HG02763 (cell line): ENCODE results near the gene TPD52L2.

ENCODE experiments used
- ATAC-seq: cut with Tn5 transposase; IDR thresholded peaks from one replicate; pipeline ENCODE4 v1.9.1; 2021; ENCODE audit warnings: mild to moderate bottlenecking, moderate library complexity; ENCODE audit not compliant: unreplicated experiment

Gene TPD52L2

DNA sequence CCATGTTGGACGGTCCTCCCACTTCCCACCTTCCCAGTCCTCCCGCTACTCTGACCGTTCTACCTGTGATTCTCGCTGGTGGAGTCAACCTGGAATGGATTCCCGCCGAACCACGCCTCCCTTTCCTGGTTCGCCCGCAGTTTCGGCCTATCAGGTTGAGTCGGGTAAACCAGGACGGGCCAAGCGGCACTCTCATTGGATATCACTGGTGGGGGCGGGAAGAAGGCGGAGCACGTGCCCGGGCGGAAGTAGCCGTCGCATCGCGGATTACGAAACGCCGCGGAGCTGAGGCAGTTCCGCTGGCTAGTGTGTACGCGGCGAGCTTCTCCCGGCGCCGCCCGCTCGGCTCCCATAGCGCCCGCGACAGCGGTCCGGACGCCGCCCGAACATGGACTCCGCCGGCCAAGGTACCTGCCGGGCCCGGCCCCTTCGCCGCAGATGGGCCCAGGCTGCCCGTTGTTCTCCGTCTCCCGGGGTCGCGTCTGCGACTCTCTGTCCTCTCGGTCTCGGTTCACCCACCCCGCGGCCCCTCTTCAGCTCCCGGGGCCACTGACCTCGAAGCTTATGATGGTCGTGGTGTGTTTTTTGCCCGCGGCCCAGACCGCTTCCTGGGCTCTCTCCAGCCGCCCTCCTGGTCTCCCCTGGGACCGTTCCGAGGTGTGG lies at the start of gene TPD52L2:
TSS of gene TPD52L2 (plus strand) at position 293 of the 663 bp plus-strand sequence. CDS start at position 389, 96 bp downstream.
- ATAC-seq: peak; percentile 73

- ATAC-seq: no peak
These were observed 49.3 kb upstream of the TPD52L2 start for GRCh38 chr20:63815615-63816253.

DNA sequence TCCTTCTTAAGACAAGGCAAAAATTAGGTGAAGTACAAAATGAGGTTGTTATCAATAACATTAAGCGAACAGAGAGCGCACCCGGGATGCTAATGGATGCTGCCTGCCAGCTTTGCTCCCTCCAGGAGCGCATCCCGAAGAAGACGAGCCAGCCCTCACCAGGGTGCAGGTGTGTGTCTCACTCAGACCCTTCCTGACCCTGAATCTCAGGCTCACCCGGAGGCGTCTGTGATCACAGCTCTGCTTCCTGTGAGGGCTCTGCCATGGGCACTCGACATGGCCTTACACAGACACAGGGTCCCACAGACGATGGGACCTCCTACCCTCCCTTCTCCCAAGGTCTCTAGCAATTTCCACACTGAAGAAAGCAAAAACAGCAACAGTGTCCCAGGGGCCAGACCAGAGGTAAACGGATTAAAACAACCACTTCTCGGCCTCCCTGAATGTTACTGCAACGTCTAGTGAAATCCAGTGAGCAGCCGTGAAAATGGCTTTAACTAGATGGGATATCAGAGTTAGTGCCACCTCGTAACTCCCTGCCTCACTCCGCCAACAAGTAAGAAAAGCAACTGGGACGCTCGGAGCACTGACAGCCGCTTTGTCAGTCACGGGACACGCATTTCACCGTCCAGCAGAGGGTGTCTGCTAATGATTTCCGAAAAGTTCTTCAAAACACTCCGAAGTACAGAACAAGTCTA lies 45.7 kb upstream of the TPD52L2 start:
- no peak for ATAC-seq

- ATAC-seq: no peak
These were observed 43.3 kb upstream of the TPD52L2 start for GRCh38 chr20:63821811-63822210.

DNA sequence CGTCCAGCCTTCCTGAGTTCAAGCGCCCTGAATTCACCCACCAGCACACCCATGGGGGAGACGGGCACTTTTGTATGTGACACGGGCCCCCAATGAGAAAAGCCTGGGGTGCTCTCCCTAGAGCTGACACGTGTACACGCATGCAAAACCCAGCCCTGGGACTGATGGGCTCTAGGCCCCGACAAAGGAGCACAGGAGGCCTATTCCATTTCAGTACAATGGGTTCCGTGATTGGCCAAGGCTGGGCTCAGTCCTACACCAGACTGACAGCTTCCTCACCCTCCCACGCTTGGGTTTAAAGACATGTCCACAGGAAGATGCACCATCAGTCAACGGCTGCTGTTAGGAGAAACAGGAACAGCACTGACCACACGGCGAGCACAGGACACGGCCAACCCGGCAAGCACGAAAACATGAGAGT lies 42.8 kb upstream of the TPD52L2 start:
- no peak for ATAC-seq

DNA sequence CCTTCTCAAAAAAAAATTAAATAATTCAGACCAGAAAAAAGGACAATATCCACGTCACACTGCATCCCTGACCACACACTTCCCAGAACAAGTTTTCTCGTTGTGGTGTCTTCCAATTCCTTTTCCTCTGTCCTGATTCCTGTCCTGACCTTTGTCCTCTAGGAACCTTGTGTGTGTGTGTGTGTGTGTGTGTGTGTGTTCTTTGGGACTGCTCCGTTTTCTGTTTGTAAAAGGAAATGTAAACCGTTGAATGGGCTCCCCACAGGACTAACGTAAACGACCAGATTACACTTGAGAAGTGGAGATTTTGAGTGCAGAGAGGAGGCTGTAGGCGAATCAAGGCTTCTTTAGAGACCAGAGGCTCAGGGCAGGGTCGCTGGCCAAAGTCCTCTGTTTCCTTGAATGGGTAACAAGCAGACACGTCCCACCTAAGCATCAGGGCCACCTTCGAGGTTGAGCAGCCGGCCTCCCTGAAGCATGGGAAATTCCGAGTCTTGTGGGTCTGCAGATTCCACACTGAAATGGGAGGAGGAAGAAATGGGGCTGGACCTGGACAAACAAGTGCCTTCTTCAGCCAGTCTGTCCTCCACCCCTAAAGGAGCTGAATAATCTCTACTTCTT lies 41.3 kb upstream of the TPD52L2 start:
- ATAC-seq: no peak

DNA sequence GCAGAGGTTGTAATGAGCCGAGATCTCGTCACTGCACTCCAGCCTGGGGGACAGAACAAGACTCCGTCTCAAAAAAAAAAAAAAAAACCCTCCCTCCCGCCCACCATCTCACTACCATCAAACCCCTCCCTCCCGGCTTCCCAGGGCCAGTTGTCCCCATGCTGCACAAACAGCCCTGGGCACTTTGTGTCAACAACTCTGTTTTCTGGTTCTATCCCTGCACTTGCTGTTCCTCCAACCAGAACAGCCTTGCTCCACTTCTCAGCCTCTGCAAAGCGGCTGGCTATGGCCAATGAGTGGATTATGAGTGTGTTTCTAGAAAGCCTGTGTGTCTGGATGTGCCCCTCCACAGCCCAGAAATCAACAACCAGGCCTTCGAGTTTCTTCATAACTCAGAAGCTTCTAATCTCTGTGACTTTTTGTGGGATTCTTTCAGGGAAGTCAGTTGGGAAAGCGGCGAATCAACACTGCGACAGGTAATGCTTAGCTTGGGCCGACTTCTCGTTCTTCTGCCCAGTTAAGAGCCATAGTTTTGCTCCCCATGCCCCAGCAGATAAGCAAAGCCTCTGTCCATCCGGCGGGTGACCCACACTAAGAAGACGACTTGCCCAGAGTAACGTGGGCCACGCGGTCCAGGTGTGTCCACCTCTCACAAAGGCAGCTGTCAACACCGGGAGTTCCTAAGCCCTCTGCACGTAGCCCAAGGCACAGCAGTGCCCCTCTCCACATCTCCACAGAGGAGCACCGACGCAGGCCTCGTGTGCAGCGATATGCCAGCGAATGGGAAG lies 39.5 kb upstream of the TPD52L2 start:
- no peak for ATAC-seq

- ATAC-seq: no peak
These were observed 38.3 kb upstream of the TPD52L2 start for GRCh38 chr20:63826753-63827152.

DNA sequence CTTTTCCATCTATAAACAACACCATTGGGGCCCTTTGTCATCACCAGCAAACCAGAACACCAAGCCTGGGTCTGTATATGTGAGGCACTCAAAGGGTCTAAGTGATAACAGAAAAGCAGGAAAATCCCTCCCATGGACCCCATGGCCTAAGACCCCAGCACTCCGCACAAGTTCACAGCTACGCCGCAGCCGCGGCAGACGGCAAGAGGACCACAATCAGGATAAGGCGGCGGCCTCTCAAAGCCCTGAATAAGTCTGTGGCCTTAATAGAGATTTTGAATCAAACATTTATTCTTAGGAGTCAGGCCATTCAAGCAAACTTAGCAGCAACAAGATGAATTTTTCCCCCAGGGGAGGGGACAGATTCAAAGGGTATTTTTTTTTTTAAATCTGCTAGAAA lies 36.9 kb upstream of the TPD52L2 start:
- no peak for ATAC-seq

GRCh38 chr20:63828545-63828944 lies 36.5 kb upstream of the TPD52L2 start:
- ATAC-seq: no peak

GRCh38 chr20:63828951-63829350 lies 36.1 kb upstream of the TPD52L2 start:
- no peak for ATAC-seq

DNA sequence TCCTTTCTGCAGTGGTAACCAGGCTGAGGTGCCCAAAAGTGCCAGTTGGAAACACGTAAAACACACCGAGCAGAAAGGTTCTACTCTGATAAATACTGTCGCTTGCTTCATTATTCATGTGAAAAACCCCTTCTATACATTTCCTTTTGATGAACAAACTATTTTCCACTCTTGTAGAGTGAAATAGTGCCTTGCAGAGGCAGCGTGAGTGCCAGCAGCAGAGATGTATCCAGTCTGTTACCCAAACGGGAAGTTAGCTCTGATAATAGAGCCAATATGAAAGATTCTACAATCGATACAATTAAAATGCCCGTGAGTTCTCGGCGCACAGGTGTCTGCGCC lies 35.5 kb upstream of the TPD52L2 start:
- no peak for ATAC-seq

GRCh38 chr20:63829945-63830835 lies 34.9 kb upstream of the TPD52L2 start:
- ATAC-seq: peak; percentile 3

- peak; percentile 56 for ATAC-seq
These were observed 34.1 kb upstream of the TPD52L2 start, which contains the start of gene ZBTB46 for GRCh38 chr20:63830841-63831588. ZBTB46 (minus strand) TSS chr20:63831264; CDS start chr20:63790757, 40,507 bp downstream.

DNA sequence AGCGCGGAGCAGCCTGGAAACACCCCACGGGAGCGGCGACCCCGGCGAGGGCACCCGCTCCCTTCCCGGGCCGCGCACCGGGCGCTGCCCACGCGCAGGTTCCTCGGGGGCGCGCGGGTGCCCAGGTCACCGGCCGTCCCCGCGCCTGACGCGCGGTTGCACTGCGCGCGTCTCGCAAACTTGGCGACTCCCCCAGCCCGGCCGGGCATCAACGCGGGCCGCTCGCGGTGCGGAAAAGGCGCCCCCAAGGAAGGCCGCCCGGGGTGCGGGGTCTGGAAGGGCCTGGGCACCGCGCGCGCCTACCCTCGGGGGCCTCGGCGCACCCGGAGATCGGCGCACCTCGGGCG lies 33.5 kb upstream of the TPD52L2 start:
- peak; percentile 16 for ATAC-seq

- ATAC-seq: peak; percentile 4
These were observed 32.9 kb upstream of the TPD52L2 start for GRCh38 chr20:63831993-63832686.

DNA sequence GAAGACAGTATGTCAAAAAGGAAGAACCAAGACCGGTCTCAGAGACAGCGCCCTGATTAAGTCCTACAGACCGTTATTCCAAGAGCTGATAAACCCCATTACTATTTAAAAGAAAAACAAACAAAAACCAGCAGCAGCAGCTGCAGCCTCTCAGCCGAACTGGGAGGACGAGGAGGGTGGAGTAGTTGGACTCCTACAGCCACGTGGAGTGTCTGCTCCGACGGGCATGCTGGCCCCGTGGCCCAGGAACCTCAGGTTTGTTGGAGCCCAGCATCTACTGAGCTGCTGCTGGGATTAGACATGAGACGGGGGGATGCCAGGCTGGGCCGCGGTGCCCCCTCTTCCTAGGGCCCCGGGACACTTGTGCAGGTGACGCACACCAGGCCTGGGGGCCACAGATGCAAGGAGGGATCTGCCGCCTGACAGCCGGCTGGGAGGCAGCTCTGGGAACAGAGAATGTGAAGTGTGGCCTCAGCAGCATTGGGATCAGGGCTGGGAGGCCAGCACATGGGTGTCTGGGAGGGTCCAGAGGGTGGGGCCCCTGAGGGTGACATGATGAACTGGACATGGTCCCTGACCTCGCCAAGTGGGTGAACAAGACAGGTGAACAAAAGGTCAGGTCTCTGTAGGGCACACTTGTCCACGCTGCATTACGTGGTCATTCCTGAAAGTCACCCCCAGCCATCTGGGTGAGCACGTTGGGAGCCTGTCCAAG lies 31.1 kb upstream of the TPD52L2 start:
- ATAC-seq: no peak

GRCh38 chr20:63834491-63834880 lies 30.6 kb upstream of the TPD52L2 start:
- ATAC-seq: no peak
